CD4-positive, alpha-beta T cell treated with Interleukin-4 for 1 hour (primary cell): ENCODE measurements around the gene CACNG5.

Experiments used
- DNase-seq, 2 donors: peaks; one replicate each; pipeline ENCODE4 v3.0.0-alpha.2; 2020 to 2022

Gene CACNG5

GRCh38 chr17:66834919-66835454, at the start of gene CACNG5:
CACNG5 (plus strand) TSS chr17:66835117; CDS start chr17:66877333, 42,216 bp downstream.
- no peak for DNase-seq

DNA sequence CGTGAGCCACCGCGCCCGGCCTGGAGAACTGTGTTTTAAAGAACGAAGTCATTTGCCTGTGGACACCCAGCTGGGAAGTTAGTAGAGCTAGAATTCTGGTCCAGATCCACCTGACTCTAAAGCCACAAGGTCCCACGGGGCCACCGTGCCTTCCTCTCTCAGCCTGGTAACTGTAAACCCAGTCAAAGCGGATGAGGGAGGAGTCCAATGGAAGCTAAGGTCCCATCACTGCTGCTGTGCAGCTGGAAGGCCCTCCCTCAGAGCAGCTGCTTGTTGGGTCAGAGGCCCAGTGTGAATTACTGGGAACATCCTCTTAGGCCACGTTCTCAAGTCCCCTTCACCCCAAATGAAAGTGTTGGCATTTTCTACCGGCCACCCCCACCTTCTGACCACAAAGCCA, 48.8 kb upstream of the CACNG5 start:
- DNase-seq, result no peak

- DNase-seq, result no peak
Observed at GRCh38 chr17:66787914-66788313, 47.0 kb upstream of the CACNG5 start.

DNA sequence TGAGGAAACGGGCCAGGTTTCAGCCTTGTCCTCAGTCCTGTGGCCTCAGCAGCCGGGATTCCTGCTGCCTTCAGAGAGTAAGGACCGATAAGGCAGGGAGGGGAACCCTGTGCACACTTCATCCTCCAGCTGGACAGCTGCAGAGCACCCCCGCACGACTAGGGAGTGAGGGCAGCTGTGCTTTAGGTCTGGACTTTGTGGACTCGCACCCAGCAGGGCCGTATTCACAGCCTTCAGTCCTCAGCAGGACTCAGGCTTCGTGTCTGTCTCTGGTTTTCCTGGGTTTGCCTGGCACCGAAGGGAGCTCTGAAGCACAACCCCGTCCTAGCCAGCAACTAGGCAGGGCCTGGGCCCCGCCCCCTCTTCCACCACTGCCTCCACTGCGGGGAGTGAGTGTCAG, 45.8 kb upstream of the CACNG5 start:
- no peak for DNase-seq

DNA sequence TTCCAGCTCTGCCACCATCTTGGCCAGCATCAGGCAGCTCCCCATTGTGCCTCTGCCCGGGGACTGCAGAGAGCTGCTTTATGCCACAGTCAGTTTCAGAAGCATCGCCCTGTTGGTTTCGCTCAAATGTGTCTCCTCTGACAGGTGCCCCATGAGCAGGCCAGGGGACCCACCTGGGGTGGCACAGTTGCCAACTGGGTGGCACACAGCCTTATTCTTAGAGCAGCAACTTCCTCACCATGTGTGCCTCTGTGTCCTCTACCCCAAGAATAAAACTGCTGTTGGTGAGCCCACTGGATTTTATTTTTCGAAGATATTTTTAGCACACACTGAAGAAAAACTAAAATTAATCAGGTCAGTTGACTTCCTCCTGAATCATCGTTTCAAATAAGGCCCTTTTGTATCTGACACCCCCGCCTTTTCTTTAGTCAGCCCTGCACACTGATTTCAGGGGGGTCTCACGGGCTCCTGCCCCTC, 44.9 kb upstream of the CACNG5 start:
- no peak for DNase-seq

- DNase-seq, result no peak
Observed at GRCh38 chr17:66790501-66791061, 44.3 kb upstream of the CACNG5 start.

DNA sequence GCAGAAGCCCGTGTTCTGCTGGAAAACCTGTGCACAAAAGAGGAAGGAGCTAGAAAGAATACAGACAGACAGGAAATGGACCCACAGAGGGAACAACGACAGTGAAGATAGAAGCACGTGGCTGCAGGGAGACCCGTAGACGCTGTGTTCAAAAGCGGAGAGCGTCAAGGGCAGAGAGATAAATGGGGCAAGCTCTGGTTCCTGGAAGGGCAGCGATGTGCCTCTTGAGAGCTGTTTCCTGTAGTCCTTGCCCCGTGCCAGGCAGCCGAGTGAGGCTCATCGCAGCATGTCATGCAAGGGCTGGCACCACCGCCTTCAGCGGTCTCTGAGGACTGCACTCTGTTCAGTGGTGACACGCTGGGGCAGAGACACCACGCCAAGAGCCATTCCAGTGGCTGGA, 43.6 kb upstream of the CACNG5 start:
- no peak for DNase-seq

DNA sequence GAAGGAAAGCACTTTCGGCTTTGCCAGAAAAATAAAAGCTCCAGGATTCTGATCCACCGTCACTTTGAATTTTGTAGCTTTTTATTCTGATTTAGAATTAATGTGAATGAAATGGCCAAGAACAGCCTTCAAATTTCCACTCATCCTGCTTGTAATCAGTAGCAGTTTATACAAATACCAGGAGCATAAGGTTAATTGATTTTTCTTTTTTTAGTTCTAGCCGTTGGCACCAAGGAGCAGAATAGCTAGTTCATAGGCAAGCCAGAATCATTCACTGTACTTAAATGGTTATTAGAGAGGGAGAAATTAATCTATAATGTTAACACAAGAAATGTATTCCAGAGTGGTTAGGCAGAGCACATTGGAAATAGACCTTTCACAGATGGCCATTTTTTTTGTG, 41.1 kb upstream of the CACNG5 start:
- DNase-seq, result no peak

- no peak for DNase-seq
Observed at GRCh38 chr17:66795486-66795885, 39.4 kb upstream of the CACNG5 start.

- no peak for DNase-seq
Observed at GRCh38 chr17:66799849-66800537, 34.9 kb upstream of the CACNG5 start.

GRCh38 chr17:66803474-66803951, 31.4 kb upstream of the CACNG5 start:
- no peak for DNase-seq

DNA sequence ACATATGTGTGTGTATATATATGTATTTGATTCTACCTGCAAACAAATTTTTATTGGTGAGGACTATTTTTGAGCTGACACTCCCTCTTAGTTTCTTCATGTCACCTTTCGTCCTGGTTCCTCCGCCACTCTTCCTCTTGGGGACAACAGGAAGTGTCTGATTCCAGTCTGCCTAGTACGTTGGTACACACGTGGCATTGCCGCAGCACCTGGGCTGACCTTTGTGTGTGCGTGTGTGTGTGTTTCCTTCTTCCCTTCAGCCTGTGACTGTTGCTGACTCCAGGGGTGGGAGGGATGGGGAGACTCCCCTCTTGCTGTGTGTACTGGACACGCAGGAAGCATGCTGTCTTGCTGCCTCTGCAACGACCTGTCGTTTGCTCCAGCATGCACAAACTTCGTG, 29.4 kb upstream of the CACNG5 start:
- no peak for DNase-seq

DNA sequence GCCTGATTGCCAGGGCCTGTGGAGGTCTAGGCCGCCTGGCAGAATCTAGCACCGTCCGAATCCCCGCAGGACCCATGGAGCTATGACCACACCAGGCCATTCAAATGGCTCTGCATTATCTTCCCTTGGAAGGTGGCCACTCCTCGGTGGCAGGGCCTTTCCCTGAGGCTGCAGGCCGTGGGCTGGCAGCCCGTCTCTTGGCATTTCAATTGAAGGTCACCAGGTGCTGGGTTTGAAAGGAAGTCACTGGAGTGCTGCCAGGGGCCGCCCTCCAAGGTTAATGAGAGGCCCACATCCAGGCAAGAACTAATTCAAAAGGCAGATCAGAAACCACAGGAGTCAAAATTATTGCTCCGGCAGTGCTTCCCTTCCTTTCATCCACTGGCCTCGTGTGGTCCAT, 27.7 kb upstream of the CACNG5 start:
- DNase-seq, result no peak

DNA sequence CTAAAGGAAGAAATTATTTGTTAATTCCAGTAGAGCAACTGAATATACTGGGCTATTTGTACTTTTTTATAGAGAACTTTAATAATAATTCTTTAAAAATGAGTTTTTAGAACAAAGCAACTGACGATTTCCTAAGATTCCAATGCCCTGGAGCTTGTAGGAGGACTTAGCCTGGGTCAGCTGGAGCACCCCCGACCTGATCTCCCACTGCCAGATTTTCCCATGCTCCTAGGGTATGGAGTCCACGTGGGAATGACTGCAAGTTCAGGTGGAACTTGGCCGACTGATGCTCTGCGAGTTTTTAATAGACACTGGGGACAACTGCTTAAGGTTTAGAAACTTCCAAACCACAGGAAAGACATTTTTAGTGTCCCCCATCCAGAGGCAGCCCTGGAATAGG, 25.5 kb upstream of the CACNG5 start:
- no peak for DNase-seq

DNA sequence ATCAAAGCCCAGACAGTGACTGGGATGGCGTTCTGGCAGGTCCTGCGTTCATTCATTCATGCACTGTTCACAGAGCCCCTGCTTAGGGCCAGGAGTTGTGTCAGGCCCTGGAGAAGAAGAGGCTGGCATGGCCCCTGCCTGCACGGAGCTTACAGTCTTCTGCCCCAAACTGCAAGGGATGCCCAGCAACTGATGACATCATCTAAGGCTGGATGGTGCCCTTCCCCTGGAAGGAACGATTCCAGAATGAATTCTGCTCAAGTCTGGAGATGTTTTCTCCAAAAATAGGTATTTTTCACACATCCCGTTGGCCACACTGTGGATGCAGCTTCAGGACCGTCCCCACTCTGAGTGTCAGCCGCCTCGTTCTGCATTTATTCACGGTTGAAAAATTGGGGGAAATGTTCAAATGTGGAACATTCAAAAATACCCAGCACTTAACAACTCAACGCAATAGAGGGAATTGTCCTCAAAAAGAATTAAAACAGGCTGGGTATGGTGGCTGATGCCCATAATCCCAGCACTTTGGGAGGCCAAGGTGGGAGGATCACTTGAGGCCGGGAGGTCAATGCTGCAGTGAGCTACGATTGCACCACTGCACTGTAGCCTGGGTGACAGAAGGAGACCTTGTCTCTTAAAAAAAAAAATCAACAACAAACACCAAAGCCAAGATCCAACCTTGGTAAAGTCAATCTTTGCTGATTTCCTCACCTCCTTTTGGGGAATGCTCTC, 23.8 kb upstream of the CACNG5 start:
- DNase-seq, result no peak

DNA sequence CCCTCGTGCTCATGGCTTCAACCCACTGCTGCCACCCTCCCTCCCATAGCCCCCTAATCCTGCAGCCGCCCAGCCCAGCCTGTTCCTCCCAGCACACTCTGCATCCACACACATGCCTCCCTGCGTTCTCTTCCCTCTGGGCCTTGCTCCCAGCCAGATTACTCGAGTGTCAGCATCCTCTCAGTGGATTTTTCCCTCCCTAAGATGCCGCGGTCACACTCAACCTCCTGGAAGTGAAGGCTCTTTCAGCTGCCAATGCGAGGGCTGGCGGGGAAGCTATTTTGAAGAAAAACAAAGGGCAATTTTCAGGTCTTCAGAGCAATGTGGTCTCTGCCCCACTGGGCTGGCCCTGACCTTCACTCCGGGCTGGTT, 23.2 kb upstream of the CACNG5 start:
- no peak for DNase-seq

- no peak for DNase-seq
Observed at GRCh38 chr17:66812571-66812970, 22.3 kb upstream of the CACNG5 start.

- DNase-seq, result no peak
Observed at GRCh38 chr17:66813296-66813695, 21.6 kb upstream of the CACNG5 start.

- DNase-seq, result no peak
Observed at GRCh38 chr17:66814026-66814425, 20.9 kb upstream of the CACNG5 start.

DNA sequence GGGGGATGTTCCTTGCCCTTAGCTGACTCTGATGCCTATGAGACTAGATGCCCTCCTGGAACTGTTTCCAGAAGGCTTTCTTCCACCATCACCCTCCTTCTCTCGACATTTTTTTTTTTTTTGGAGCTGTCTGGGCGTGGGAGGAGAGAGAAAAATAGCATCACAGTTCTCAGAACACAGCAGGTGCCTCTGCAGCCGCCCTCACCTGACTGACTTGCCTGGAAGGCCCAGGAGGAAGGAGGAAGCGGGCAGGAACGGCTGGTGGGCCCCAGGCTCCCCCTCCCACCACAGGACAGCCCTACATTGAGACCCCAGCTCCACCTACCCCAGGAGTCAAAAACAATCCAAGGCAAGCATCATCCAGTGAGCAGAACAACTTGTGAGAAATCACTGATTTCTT, 20.3 kb upstream of the CACNG5 start:
- DNase-seq, result no peak

DNA sequence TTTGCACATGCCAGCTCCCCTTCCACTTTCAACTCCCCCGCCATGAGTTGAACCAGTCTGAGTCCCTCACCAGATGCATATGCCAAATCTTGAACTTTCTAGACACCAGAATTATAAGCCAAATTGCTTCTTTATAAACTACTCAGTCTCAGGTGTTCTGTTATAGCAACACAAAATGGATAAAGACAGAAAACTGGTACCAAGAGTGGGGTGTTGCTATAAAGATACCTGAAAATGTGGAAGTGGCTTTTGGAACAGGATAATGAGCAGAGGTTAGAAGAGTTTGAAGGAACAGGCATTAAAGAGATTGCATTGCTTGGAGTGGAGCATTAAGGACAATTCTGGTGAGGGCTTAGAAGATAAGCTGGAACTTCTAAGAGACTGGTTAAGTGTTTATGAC, 17.2 kb upstream of the CACNG5 start:
- no peak for DNase-seq

GRCh38 chr17:66819466-66819865, 15.5 kb upstream of the CACNG5 start:
- no peak for DNase-seq

DNA sequence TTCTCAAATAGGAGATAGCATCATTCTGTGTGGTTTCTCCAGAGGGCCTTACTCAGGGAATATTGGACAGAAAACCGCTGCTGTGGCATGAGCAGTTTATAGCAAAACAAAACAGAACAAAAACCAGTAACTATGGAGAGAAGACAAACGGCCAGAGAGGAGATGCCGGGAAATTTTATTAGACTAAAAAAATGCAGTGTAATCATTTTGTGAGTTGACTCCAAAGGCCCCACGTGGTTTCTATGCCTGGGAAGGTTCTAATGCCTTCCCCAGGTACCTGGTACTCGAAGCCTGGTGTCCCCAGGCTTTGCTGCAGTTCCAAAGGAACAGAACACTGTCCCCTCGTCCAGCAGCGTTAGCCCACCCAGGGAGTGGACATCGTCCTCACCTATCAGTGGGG, 12.9 kb upstream of the CACNG5 start:
- no peak for DNase-seq

- no peak for DNase-seq
Observed at GRCh38 chr17:66826856-66827255, 8.1 kb upstream of the CACNG5 start.
